SKM-1 treated with dmso at 0.1 percent for 144 hours (cell line): ENCODE results near the gene CRYBG3.
A peak's percentile ranks its signal among the peaks of the same experiment; 100 is the strongest.

Source experiments
- DNase-seq: peaks from one replicate; lab custom pipeline; 2025; ENCODE audit not compliant: unreplicated experiment; lab: John Stamatoyannopoulos, UW

Gene CRYBG3

DNA sequence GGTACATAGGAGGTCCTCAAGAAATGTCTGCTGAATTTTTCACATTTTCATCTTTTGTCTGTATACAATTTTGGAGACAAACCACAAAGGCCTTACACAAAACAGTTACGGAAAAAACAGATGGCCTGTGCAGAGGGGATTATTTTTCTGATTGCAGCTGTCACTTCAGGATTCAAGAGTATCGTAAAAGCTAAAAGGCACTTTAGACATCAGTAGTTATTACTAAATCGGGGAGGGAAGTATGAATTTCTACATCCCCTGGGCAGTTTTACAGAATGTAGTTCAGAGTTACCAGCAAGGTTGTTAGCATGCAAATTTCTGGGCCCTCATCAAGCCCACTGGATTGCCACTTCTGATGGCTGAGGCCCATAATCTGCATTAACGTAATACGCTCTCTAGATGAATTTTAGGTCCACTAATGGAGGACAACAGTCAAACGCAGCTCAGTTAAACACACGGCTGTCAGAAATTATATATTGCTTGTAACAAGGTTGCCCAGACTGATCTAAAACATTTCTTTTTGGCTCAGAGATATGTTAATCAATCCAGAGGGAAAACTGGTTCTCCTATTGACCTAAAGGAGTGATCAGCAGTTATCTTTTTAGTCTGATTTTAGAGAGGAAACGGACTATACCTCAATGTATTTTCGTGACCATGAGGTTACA lies 149.3 kb downstream of the CRYBG3 start:
- DNase-seq: no peak

DNA sequence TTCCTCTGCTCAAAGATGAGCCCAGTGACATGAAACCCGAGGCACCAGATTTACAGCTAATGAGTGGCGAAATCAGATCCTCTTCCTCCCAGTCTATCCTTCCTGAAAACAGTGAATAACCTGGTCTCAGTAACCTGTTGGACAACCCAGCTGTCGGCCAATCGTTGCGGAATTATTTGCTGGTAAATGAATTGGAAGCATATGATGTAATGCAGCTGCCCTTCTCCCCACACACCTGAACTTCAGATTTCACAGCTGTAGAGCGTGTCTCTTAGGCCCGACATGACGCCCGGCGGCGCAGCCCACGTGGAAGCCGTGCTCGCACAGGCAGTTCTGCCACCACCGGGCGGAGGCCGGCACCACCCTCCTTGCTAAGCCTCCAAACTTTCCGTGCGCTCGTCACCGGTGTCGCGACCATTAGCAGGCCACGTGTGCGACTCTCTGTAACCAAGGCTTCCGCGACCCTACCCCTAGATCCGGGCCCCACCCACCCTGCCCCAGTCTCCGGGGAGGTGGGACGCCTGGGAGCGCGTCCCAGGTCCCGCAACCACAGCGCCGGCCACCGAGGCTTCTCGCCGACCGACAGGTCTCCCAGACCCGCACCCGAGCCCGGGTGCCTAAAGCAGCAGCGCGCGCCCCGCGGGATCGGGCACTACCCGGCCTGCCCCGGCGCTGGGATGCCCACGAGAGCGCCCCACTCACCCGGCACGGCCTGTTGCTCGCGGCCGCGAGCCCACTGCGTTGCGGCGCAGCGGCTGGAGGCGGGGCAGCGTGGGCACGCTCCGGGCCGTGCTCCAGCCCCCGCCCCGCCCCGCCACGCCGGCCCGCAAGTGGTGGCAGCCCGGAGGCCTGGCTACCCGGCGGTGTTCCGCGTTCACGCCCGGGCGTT lies 150.1 kb downstream of the CRYBG3 start, which contains the start of gene RIOX2:
Gene RIOX2, minus strand, starts transcription at position 753 of the 889 bp plus-strand sequence. CDS start 4,838 bp downstream, outside the sequence.
- peak; percentile 64 for DNase-seq

DNA sequence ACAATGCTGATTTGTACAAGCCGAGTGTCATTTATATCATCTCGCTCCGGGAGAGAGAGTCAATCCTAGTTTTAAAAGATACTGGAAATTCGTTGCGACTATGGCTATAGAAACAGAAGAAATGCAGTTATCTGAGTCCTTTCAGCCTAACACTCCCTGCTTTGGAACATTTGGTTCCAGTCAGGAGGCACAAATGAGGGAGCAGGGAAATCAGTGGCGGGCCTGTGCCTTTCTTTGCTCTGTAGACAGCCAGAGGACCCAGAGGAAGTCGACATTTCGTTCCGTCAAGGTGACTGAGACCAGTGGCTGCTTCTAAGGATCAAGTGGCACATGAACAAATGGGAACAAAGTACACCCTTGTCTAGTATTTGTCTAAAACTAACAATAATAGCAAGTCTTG lies 151.2 kb downstream of the CRYBG3 start:
- no peak for DNase-seq

DNA sequence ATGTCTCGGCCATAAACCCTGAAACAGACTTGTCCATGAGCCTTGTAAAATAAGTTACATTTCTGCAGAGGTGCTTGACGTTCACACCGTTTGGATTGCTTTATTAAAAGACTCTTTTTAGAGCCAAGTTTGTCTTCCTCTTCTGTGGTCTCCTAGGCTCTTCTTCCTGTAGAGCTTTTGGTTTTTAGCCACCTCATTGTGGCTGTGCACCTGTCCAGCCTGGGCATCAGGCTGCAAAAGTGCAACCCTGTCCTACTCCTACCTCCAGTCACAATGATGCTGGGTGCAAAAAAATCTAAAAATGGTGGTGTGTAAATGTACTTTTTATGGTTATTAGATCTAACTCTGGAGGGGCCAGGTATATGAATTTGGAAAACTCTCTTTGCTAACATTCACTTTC lies 153.2 kb downstream of the CRYBG3 start:
- no peak for DNase-seq

DNA sequence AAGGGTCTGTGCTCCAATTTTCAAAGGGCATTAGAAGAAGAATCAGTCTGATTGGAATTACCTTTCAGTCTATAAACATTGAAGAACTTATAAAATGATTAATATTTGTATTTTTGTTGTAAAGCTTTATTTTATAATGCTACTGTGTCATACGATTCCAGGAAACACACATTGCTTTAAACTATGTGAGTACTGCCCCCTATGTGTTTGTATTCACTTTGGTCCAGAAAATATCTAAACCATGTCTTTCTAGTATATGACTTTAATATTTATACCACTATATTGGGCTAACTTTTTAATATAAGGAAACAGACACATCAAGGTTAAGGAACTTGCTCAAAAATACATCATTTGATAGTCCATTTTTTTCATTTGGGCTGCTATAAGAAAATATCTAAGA lies 153.7 kb downstream of the CRYBG3 start:
- no peak for DNase-seq

DNA sequence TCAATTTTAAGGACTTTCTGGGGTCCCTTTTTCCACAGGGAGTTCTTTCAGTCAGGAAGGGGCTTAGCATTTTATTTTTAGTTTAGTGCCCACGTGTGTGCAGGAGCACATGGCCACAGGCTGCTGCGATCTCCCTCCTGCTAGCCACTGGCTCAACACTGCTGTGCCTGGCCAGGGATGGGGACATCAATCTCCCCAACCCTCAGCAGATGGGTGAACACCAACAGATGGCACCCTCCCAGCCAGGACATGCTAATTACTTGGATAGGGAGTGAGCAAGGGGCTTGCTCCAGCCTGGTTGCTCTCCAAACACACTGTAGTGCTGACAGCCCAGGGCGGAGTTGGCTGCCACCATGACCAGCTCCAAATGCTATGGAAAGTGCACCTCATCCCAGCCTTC lies 157.8 kb downstream of the CRYBG3 start:
- no peak for DNase-seq

DNA sequence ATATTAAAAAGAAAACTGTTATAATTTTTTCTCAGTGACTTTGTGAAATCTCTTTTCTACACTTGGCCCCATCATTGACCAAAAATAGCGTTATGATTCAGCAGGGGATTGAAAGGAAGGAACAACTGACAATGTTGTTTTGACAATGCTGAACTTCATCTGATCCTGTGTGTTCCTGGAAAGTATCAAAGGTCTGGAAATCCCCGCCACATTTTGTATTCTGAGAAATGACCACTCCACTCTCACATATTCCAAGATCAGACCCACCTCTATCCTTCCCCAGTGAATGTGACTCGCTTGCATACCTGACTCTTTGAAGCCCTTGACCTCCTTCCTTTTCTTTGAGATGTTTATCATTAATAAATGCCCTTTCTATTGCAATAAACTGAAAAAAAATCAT lies 160.1 kb downstream of the CRYBG3 start:
- DNase-seq: no peak

DNA sequence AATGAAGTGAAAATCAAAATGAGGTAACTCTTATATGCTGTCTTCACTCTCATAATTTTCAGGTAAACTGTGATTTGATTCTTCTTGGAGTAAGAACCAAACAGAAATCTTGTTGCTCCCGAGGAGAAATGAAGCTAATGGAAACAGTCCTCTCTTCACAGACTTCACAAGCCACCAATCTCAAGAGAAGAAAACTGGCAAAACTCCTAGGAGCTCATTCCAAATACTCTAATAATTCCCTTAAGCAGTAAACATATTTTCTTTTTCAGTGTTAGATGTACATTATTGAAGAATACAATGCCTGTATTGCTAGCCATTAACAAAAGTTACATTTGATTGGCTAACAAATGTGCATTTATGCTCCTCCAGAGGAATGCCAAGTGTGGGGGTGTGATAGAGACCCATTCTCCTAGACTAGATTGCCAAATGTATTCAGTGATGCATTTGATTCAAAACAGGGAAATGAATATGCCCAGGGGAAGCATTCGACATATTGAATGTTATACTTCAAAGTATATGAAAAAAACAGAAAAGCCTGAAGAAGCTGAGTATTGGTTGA lies 162.2 kb downstream of the CRYBG3 start:
- no peak for DNase-seq

DNA sequence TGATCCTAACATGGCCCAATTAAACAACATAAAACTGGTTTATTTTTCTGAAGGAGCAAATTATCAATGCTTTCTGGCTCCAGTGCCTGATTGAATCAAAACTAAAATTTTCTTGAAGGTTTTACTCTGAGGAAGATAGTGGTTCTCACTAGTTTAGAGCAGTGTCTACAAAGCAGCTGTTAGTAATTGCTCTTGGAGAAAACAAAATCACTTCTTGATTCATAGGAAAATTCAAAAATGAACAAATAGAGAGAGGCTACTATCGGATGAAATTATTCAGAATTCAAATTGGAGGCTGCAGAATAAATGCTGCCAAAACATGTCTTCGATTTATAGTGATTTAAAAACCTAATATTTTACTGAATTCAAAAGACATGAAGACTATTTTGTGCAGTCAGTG lies 165.5 kb downstream of the CRYBG3 start:
- no peak for DNase-seq

DNA sequence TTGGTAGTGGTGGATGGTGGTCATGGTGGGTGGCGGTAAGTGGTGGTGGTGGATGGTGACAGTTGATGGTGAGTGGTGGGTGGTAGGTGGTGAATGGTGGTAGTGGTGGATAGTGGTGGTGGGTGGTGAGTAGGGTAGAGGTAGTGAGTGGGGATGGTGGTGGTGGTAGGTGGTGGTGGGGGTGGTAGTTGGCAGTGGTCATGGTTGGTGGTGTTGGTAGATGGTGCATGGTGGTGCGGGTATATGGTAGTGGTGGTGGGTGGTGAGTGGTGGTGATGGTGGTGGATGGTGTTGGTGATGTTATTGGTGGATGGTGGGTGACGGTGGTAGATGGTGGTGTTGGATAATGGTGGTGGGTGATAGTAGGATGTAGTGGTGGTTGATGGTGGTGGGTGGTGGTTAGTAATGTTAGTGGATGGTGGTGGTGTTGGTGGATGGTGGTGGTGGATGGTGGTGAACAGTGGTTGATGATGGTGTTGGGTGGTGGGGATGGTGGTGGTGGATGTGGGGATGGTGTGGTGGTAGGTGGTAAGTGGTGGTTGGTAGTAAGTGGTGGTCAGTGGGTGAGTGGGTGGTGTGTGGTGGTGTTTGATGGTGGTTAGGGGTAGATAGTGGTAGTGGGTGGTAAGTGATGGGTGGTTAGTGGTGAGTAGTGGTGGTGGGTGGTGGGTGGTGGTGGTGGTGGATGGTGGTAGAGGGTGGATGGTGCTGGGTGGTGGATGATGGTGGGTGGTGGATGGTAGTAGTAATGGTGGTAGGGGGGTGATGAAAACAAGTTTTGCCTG lies 167.2 kb downstream of the CRYBG3 start:
- DNase-seq: no peak

DNA sequence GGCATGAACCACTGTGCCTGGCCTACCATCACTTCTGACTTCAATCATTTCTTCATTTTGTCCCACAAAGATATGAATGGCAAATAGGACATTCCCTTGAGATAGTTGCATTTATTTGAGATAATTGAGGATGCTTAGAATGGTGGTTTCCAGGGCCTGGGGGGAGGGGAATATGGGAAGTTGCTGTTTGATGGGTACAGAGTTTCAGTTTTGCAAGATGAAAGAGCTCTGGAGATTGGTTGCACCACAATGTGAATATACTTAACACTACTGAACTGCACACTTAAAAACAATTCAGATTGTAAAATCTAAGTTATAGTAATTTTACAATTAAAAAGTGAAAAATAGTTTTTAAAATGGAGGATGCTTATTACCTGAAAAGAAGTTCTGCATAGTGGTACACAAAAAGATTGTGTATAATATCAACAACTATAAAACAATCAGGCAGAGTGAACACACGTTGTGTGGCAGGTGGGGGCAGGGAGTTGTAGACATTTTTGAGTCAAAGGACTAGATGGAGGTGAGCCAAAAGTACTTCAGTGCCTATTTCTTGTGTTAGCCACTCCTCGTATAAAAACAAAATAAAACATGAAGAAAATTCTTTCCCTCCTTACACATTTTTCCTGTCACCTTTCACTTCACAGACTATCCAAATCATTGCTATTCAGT lies 168.9 kb downstream of the CRYBG3 start:
- no peak for DNase-seq

DNA sequence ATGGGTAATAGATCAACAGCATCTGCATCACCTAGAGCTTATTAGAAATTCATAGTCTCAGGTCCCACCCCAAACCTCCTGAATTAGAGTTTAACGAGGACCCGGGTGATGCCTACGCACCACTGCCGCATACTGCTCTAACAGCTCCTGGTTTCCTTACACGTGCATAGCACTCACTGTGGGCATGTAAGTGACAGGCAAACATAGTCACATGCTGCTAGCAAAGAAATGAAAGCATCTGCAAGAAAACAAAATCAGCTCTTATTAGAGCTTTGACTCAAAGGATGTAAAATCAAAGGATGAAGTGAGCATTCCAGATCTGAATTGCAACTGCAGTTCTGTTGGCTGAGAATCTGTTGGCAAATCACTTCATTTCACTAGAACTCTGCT lies 169.5 kb downstream of the CRYBG3 start:
- no peak for DNase-seq

DNA sequence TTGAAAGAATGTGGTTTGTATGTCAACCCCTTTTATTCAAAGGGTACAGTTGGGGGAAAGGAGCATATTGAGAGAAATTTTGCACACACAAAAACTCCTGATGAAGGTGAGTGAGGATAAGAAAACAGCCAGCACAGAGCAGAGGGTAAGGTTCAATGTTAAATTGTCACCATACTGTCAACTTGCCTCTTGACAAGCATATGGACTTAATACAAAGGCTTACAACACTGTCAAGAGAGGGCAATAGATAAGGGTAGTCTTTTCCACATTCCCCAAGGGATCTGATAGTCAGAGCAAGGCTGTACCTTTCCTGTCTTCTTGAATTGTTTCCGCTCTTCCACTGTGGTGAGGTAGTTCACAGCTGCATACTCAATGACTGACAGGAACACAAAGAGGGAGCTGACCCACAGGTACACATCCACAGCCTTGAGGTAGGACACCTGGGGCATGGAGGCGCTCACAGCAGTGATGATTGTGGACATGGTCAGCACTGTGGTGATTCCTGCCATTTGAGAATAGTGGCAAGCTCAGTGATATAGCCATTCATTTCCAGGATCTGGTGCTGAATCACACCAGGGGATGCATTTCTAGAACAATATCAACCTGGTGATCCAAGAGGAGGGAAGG lies 170.8 kb downstream of the CRYBG3 start:
- no peak for DNase-seq

DNA sequence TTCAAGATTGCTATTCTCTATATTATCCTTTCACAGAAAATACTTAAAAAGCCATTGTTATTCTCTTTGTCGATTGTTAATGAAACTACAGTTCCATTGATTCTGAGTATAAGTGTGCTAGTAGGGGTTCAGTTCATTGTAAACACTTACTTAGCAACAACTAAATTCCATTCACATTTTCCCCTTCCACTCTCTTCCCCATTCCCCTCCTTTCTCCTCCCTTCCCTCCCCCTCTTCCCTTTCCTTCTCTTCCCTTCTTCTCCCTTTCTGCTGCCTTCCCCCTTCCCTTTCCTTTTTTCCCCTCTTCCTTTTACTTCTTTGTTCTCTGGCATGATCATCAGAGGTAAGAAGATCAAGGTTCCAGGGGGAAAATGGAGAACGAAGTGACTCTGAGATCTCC lies 171.7 kb downstream of the CRYBG3 start:
- no peak for DNase-seq

DNA sequence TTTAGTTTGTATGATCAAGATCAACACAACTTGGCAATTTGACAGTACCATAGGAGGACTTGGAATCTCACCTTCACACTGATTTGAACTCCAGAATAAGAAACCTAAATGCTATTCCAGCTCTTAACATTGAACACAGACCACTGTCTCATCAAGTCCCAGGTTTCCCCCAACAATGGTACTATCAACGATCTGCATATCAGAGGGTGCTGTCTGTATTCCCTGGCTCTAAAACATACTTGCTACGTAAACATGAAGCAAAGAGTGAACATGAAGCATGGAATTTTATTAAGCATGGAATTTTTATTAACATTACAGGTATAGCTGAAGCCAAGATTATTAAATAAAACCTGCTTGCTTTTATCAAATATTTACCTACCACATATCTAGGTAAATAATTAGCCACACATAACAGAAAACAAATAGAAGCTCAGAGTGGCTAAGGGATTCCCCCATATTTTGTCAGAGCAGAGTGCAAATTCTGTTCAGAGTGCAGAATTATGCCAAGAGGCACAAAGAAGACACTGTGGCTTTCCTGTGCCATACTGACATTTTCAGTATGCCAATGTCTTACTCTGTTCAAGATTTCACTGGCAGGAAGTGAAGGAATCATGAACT lies 172.6 kb downstream of the CRYBG3 start:
- no peak for DNase-seq
